ENCODE results near the gene ZNF516. TPM values are rescaled to one million over a fixed set of nuclear protein-coding genes. Genes with fewer than 3 reads are reported as not detected.
"Not testable (repeated sequence)": the region's sequence is repeated elsewhere in the genome, so short reads cannot be mapped to it uniquely, and the experiment has no call there.

Gene ZNF516, protein sequence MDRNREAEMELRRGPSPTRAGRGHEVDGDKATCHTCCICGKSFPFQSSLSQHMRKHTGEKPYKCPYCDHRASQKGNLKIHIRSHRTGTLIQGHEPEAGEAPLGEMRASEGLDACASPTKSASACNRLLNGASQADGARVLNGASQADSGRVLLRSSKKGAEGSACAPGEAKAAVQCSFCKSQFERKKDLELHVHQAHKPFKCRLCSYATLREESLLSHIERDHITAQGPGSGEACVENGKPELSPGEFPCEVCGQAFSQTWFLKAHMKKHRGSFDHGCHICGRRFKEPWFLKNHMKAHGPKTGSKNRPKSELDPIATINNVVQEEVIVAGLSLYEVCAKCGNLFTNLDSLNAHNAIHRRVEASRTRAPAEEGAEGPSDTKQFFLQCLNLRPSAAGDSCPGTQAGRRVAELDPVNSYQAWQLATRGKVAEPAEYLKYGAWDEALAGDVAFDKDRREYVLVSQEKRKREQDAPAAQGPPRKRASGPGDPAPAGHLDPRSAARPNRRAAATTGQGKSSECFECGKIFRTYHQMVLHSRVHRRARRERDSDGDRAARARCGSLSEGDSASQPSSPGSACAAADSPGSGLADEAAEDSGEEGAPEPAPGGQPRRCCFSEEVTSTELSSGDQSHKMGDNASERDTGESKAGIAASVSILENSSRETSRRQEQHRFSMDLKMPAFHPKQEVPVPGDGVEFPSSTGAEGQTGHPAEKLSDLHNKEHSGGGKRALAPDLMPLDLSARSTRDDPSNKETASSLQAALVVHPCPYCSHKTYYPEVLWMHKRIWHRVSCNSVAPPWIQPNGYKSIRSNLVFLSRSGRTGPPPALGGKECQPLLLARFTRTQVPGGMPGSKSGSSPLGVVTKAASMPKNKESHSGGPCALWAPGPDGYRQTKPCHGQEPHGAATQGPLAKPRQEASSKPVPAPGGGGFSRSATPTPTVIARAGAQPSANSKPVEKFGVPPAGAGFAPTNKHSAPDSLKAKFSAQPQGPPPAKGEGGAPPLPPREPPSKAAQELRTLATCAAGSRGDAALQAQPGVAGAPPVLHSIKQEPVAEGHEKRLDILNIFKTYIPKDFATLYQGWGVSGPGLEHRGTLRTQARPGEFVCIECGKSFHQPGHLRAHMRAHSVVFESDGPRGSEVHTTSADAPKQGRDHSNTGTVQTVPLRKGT
- polyA plus RNA-seq (ENCODE audit: insufficient read length in 4 of 4), result 10 to 100 TPM; 37.8 to 51.4 (median 43.6) TPM

GRCh38 chr18:76495006-76495370 lies at the start of gene ZNF516:
Gene ZNF516 (minus strand): TSS chr18:76495242. CDS start chr18:76443054, 52,188 bp downstream.
- DNase-seq (ENCODE audit: low read depth in 4 of 4, low spot score in 3 of 4), result no peak

GRCh38 chr18:76538846-76539245 lies 43.8 kb upstream of the ZNF516 start:
- DNase-seq (ENCODE audit: low read depth in 4 of 4, low spot score in 3 of 4), result no peak

DNA sequence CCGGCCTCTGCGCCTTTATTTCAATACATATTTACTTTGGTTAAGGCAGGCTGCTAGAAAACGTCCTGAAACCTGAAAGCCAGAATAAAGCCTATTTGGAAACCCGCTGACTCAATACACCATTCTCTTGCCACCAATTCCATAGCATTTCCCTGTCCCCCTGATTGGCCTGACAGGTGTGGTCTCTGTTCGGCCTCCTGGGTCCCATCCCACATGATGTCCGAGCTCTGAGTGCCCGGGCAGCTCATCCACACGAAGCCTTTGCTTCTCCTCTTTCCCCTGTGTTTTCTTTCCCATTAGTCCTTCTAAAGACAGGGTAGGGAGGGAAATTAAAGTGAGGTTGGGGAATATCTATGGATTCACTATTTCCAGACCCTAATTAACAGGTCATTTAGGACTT lies 42.6 kb upstream of the ZNF516 start:
- no peak for DNase-seq (ENCODE audit: low read depth in 4 of 4, low spot score in 3 of 4)

DNA sequence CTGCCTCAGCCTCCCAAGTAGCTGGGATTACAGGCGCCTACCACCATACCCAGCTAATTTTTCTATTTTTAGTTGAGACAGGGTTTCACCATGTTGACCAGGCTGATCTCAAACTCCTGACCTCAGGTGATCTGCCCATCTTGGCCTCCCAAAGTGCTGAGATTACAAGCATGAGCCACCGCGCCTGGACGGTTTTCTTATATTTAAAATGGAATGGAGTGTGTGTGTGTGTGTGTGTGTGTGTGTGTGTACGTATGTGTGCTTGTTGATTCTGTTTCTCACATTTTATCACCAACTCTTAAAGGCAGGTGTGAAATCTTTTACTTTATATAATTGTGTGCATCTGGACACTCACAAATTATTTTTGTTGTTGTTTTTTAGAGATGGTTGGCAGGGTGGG lies 41.6 kb upstream of the ZNF516 start:
- DNase-seq (ENCODE audit: low read depth in 4 of 4, low spot score in 3 of 4), result not testable (repeated sequence)

DNA sequence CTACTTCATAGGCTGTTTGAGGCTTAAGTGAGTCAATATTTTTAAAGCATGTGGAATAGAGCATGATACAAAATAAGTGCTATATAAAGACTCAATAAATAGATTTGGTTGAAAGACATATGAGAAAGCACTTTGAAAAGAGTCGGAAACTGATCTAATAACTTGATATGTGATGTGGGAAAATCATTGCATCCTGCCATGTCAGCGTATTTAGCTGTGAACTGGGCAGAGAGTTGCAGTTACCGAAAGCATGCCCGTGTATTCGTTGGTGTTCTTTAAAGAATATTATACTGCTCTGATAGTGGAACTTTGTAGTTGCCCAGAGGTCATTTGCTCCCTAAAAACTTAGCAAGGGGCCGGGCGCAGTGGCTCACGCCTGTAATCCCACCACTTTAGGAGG lies 37.8 kb upstream of the ZNF516 start:
- DNase-seq (ENCODE audit: low read depth in 4 of 4, low spot score in 3 of 4), result no peak

DNA sequence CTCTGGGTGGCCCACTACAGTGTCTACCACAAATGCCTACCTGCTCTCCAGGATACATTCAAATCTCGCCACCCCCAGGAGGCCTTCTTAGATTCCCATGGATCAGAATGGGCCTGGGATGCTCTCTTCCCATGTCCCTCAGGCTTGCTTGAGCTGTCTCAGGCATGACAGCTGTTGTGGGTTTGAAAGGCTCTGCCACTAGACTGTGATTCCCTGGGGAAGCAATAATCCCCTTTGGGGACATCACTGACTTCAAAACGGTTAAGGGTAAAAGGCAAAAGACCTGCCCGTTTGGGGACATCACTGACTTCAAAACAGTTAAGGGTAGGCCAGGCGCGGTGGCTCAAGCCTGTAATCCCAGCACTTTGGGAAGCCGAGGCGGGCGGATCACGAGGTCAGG lies 35.8 kb upstream of the ZNF516 start:
- no peak for DNase-seq (ENCODE audit: low read depth in 4 of 4, low spot score in 3 of 4)

- DNase-seq (ENCODE audit: low read depth in 4 of 4, low spot score in 3 of 4), result no peak
Measured at GRCh38 chr18:76530391-76530790, 35.3 kb upstream of the ZNF516 start.

GRCh38 chr18:76529433-76529811 lies 34.4 kb upstream of the ZNF516 start:
- DNase-seq (ENCODE audit: low read depth in 4 of 4, low spot score in 3 of 4), result no peak

GRCh38 chr18:76528477-76529432 lies 33.7 kb upstream of the ZNF516 start:
- no peak for DNase-seq (ENCODE audit: low read depth in 4 of 4, low spot score in 3 of 4)

DNA sequence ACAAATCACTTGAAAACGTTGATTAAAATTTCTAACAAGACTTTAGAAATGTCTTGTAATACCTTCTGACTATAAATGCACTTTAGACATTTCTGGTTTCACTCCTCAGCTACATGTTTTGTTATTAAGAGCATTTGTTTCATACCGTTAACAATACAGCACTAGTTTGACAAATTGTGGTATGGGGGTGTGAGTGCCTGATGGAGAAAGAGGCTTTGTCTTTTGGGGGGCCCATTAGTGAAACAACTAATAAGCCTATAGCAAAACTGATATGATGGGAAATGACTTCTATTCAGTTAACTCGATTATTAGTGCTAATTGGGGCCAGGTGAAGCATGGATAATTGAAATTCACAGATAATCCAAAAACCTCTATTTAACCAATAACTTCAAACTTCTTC lies 30.9 kb upstream of the ZNF516 start:
- no peak for DNase-seq (ENCODE audit: low read depth in 4 of 4, low spot score in 3 of 4)

DNA sequence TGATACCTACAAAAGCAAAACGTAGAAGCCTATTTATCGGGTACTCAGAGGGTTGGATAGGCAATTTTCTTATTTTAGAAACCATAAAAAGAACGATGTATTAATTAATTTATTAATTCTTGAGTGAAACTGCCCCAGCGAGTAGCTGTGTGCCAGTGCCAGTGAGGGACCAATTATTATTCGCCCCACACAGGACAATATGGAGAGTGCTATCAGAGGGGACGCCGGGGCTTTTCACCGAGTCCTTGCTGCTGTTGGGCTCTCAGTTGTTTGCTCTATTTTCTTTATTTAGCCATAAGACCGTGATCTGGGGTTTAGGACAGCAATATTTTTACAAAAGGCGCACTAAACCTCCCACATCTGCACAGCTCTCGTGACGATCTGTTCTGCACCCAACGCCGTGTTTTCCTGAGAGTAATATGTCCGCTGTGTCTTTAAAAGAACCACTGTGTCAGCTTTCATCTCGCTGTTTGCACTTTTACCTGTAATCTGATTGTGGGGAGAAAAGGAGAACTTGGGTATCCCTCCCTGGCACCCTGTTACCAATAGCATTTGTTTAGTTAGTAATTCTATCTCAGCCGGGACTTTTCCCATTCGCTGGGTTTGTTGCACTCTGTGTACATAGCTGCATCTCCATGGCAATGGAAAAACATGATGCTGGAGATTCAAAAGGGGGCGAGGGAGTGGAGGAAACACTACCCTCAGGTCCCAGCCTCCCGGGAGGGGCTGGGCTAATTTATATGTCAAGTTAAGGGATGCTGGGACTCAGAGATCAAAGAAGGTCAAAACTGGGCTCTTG lies 30.1 kb upstream of the ZNF516 start:
- DNase-seq (ENCODE audit: low read depth in 4 of 4, low spot score in 3 of 4), result peak; percentile 82 to 93 (median 86)

- DNase-seq (ENCODE audit: low read depth in 4 of 4, low spot score in 3 of 4), result no peak
Measured at GRCh38 chr18:76524477-76524876, 29.4 kb upstream of the ZNF516 start.

GRCh38 chr18:76522551-76522950 lies 27.5 kb upstream of the ZNF516 start:
- DNase-seq (ENCODE audit: low read depth in 4 of 4, low spot score in 3 of 4), result no peak

DNA sequence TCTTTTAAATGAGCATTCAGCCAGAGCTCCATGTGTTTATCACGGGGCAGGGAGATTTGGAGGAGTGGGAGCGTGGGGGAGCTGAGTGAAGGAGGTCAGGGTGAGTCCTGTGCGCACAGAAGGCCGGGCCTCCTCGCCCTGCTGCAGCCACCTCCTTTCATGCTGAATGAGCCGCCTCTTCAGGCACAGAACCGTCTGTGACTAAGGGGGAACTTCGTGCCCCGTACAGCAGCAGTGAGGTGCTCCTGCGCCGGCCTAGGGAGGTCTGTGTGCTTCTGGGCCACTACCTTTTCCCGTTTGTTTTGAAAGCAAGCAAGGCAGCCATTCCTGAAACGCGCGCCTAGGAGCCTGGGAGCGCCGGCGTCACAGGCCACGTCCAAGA lies 27.1 kb upstream of the ZNF516 start:
- DNase-seq (ENCODE audit: low read depth in 4 of 4, low spot score in 3 of 4), result no peak

GRCh38 chr18:76521417-76522121 lies 26.5 kb upstream of the ZNF516 start:
- no peak for DNase-seq (ENCODE audit: low read depth in 4 of 4, low spot score in 3 of 4)

- no peak for DNase-seq (ENCODE audit: low read depth in 4 of 4, low spot score in 3 of 4)
Measured at GRCh38 chr18:76518860-76519538, 24.0 kb upstream of the ZNF516 start.

DNA sequence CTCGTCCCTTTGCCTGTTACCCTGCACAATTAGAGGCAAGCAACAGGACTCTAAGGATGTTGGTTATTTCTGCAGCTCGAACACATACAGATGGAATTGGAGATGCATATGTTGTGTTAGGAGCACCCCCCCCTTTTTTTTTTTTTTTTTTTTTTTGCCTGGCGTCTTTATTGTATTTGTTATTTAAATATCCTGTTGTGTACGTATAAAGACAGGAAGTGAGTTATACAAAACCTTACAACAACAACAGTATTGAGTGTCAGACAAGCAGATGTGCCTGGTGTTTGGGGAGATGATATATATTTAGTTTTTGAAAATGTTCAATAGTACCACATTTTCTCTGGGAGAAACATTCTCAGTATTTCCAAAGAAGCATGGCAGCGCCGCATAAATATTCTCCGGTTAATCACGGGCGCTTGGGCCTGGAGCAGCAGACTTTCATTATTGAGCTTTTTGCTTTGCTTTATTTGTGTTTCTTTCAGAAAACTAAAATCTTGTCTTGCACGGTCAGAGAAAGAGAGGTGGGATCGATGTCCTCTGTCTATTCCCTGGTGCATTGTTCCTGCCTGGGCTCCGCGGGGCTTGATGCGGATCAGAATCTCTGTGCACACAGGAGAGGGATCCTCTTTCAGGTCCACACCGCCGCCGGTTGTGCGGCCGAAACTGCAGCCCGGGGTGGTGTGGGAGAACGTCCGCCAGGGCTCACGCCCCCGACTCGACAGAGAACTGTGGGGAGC lies 23.2 kb upstream of the ZNF516 start:
- DNase-seq (ENCODE audit: low read depth in 4 of 4, low spot score in 3 of 4), result no peak
